Effector CD8-positive, alpha-beta T cell (primary cell): Measurements from ENCODE around the gene KCNMB1.

Experiments used
- DNase-seq: peaks from one replicate; lab custom pipeline; 2025; lab: John Stamatoyannopoulos, UW

Gene KCNMB1

GRCh38 chr5:170341545-170341944 lies 47.6 kb downstream of the KCNMB1 start:
- DNase-seq, result no peak

DNA sequence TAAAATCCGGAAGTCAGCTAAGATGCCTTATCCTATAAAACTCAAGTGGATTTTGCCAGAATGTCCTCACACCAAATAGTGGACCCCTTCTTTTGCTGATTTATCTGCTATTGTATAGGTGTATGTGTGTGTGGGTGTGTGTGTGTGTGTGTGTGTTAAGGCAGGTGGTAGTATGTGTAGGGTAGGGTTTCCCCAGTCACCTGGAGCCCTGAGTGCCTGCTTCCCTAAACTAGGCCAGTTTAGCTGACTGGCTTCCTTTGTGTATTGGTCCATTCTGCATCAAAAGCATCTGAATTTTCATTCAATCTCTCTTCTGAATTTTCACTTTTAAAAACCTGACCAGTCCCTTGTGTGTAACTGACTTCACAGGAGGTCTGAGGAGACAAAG lies 49.4 kb downstream of the KCNMB1 start:
- no peak for DNase-seq

DNA sequence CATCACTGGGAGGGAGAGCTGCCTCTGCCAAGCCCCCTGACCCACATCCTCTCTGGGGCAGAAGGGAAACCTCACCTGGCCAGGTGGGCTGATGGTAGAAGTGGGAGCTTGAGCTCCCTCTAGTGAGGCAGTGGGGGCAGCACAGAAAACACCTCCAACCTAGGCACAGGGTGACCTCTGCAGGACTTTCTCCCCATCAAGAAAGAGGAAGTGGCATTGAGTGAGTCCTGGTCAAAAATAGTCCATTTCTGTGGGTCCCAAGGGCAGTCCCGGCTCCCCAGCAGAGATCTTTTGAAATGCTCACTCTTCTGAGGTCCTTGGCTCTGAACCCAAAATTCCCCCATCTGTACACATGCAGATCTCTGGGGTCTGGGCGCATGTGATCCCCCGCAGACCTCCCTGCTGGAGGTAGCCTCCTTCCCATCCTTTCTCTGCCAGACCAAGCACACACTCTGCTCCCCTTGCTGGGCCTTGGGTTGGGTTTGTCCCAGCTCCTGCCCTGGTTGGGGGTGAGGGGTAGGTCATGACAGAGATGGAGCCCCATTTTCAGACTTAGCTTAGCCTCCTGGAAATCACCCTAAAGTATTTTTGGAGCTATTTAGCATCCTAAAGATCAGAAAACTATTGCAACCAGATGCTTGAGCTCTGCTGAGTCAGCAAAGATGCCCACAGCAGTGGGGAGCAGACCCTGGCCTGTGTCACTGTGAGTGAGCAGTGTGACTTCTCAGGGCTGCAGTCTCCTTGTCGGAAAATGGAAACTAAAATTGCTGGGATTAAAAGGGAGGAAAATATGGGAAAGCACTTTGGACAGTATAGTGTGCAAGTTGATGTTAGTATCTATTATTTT lies 50.0 kb downstream of the KCNMB1 start:
- DNase-seq, result peak; percentile 35

GRCh38 chr5:170338291-170338690 lies 50.9 kb downstream of the KCNMB1 start:
- DNase-seq, result no peak

GRCh38 chr5:170337045-170337733 lies 52.0 kb downstream of the KCNMB1 start:
- DNase-seq, result no peak

- no peak for DNase-seq
Observed at GRCh38 chr5:170336065-170336464, 53.1 kb downstream of the KCNMB1 start.

- no peak for DNase-seq
Observed at GRCh38 chr5:170334626-170335025, 54.5 kb downstream of the KCNMB1 start.

DNA sequence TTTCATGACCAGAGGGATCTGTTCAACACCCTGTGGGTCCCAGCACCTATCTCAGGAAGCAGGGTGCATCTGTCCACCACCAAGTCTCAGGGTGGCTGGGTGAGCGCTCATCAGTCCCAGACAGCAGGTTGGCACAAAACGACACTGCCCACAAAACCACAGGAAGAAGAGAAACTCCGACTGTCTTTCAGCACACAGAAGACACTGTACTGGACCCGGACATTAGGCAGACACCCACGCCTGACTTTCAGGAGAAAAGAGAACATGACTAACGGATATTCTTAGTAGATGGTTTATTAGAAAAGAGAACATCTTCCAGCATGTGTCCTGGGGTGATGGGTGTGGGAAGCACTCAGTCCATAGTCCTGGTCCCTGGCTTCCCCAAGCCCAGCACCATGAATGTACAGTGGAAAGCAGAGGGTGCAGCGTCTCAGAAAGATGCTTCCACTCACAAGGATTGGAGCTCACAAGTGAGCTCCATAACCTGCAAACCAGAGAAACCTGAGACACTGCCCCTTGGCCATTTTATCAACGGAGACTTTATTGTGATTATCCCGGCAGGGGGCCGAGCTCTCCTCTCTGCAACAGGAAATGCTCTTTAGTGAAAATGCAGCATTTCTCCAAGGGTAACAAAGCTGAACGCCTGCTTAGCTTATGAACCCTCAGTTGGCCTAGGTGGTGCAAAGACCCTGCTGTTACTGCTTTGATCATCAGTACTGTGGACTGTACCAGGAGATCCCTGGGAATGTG lies 55.8 kb downstream of the KCNMB1 start:
- no peak for DNase-seq

DNA sequence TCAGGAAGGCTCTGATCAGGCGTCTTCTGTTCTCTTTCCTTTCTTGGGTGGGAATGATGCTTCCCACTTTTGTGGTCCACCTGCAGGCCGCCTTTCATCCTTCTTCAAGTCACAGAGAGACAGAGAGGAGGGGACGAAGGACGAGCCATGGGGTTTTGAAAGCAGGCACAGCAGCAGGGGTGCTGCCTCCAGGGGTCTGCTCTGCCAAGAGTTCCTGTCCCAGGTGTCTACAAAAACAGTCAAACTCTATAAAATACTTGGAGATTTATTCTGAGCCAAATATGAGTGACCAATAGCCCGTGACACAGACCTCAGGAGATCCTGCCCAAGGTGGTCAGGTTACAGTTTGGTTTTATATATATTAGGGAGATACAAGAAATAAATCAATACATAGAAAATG lies 57.1 kb downstream of the KCNMB1 start:
- DNase-seq, result no peak

- no peak for DNase-seq
Observed at GRCh38 chr5:170330568-170331054, 58.6 kb downstream of the KCNMB1 start.

GRCh38 chr5:170329524-170329923 lies 59.6 kb downstream of the KCNMB1 start:
- DNase-seq, result no peak

- DNase-seq, result no peak
Observed at GRCh38 chr5:170327829-170328228, 61.3 kb downstream of the KCNMB1 start.

DNA sequence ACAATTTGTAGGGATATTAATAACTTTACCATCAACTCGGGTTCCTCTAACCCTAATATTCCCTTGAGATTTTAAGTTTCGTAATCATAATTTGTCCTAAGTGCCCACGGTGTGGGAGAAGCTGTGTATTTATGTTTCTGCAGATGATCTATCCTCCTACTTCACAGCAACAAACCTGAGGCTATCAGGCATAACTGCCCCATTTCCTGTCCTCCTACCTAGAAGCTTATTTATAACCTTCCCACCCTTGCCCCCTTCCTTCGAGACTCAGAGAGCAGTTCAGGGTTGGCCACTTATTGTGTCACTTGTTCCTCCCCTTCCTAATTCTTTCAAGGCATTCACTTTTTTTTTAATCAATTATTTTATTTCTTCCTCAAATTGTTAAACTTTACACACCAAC lies 62.0 kb downstream of the KCNMB1 start:
- DNase-seq, result no peak
